Panc1 (cell line): ENCODE measurements around the gene ARHGEF2. TPM values are rescaled to one million over a fixed set of nuclear protein-coding genes. Genes with fewer than 3 reads are reported as not detected.
A peak's percentile ranks its signal among the peaks of the same experiment; 100 is the strongest.

ENCODE experiments used
- ATAC-seq: fragments of 200-7000 bp; cut with Tn5 transposase; 2 replicates; pipeline ENCODE4 v1.9.1; 2020; ENCODE audit warnings: mild to moderate bottlenecking, moderate library complexity
- BruUV-seq: library from RNA; stranded (reverse); fragments of 400-500 nt; replicated peaks from 2 replicates; lab custom pipeline; 2021; lab: Mats Ljungman, UMichigan
- CTCF ChIA-PET: fragments of 300-600 bp; sonication (Branson Sonifier 250); formaldehyde crosslinking; loops from one replicate; lab custom pipeline; 2022; ENCODE audit warnings: antibody characterized with exemption; lab: Charles Lee
- POLR2A ChIA-PET: fragments of 300-600 bp; sonication (Branson Sonifier 250); formaldehyde crosslinking; loops from one replicate; lab custom pipeline; 2022; ENCODE audit warnings: antibody characterized with exemption; lab: Charles Lee
- DNase-seq: peaks from one replicate; pipeline ENCODE4 v3.0.0-alpha.2; 2010; ENCODE audit warnings: low read depth, low spot score
- H3K27ac ChIP-seq: 2 replicates; pipeline ENCODE4 v1.5.1; 2011; ENCODE audit warnings: mild to moderate bottlenecking, low read length, inconsistent platforms
- H3K27me3 ChIP-seq: fragments of 200-500 bp; sonication (Bioruptor generic); 2 replicates; pipeline ENCODE4 v1.6.0; 2014; ENCODE audit warnings: low read length, inconsistent platforms; ENCODE audit not compliant: control insufficient read depth, insufficient read depth
- H3K36me3 ChIP-seq: fragments of 200-500 bp; sonication (Bioruptor generic); 2 replicates; pipeline ENCODE4 v1.5.1; 2014; ENCODE audit warnings: inconsistent platforms, mild to moderate bottlenecking, low read length, moderate library complexity; ENCODE audit not compliant: control insufficient read depth, insufficient read depth
- H3K4me1 ChIP-seq: 2 replicates; pipeline ENCODE4 v1.5.1; 2011; ENCODE audit warnings: inconsistent platforms, mild to moderate bottlenecking, low read length, moderate library complexity; ENCODE audit not compliant: control insufficient read depth, insufficient read depth
- H3K4me3 ChIP-seq, 2 experiments: 2 replicates each; pipeline ENCODE4 v1.5.1; 2011 to 2012; ENCODE audit warnings: low read depth in 2 of 2, low read length in 2 of 2, mild to moderate bottlenecking in 2 of 2, inconsistent platforms in 1 of 2, moderate library complexity in 1 of 2
- H3K9me3 ChIP-seq: fragments of 200-500 bp; sonication (Bioruptor generic); 2 replicates; pipeline ENCODE4 v1.5.1; 2014; ENCODE audit warnings: low read depth, mild to moderate bottlenecking, inconsistent platforms, low read length, moderate library complexity; ENCODE audit not compliant: control insufficient read depth, insufficient read depth
- POLR2AphosphoS5 ChIP-seq: IDR thresholded peaks from 2 replicates; pipeline ENCODE4 v1.6.1; 2012; ENCODE audit warnings: mild to moderate bottlenecking, low read depth, low read length, moderate library complexity
- SIN3A ChIP-seq: IDR thresholded peaks from 2 replicates; pipeline ENCODE4 v1.6.1; 2012; ENCODE audit warnings: low read depth, mild to moderate bottlenecking, low read length, moderate library complexity, borderline replicate concordance; ENCODE audit not compliant: insufficient read depth
- TCF7L2 ChIP-seq: IDR thresholded peaks from 2 replicates; pipeline ENCODE4 v1.6.1; 2011; ENCODE audit warnings: mild to moderate bottlenecking, low read depth, low read length, inconsistent platforms
- in situ Hi-C: cut with HindIII; loops from 2 replicates; pipeline ENCODE4 v1.10.0; 2016; ENCODE audit warnings: low sequenced_read_pairs, low pct_unique_long_range_greater_than_20kb
- intact Hi-C: fragments of 100-400 bp; cut with micrococcal nuclease; formaldehyde crosslinking; loops from one replicate; pipeline ENCODE4 v1.10.0; 2022; ENCODE audit not compliant: unreplicated experiment
- total RNA-seq: library from RNA; stranded (reverse); gene quantifications from one replicate; pipeline ENCODE4 v1.2.1, GENCODE V29; 2021; ENCODE audit not compliant: unreplicated experiment
- TF ChIP-seq, protein P1 (sequence below): fragments of 450-650 bp; IDR thresholded peaks from 2 replicates; pipeline ENCODE4 v1.5.1; 2017; ENCODE audit warnings: mild to moderate bottlenecking
- TF ChIP-seq, protein P2 (sequence below), 2 experiments: IDR thresholded peaks; 2 replicates each; pipeline ENCODE4 v1.6.1; 2011 to 2012; ENCODE audit warnings: low read depth in 2 of 2, control low read depth in 1 of 2, low read length in 1 of 2, mild to moderate bottlenecking in 1 of 2, moderate library complexity in 1 of 2; ENCODE audit not compliant: insufficient read depth in 1 of 2

The ARHGEF2 gene
- total RNA-seq, 1 experiment from 2014 or later: 87.0 TPM

DNA sequence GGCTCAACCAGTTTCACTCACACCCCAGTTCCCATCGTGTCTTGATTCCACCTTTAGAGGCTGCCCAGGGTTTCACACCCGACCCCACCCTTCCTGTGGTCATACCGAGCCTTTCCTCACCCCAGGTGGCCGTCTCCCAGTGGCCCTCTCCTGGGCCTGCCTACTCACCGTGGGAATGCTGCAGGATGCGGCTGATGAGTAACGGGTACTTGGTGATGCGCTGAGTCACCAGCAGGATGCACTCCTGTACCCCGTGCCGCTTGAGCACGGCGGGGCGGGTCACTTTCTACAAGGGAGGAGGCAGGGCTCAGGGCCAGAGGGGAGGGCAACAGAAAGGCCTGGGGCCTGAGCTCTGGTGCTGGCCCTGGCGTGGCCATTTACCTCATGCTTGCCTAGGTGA is 16.4 kb downstream of the ARHGEF2 start:
- Histone ChIP-seq H3K27me3 (no peaks in the 10 kb centered on the region), H3K27ac (peak overlapping the region; percentile 62), H3K9me3 (no peaks in the 10 kb centered on the region), H3K4me3 (no peak overlapping the region), H3K36me3 (peaks cover 21% of the 10 kb centered on the region), H3K4me1 (peaks cover 16% of the 10 kb centered on the region)
- no TSS peak for BruUV-seq
- POLR2A ChIA-PET: no interaction called here
- no peak for TF ChIP-seq TCF7L2
- TF ChIP-seq, protein P1, sequence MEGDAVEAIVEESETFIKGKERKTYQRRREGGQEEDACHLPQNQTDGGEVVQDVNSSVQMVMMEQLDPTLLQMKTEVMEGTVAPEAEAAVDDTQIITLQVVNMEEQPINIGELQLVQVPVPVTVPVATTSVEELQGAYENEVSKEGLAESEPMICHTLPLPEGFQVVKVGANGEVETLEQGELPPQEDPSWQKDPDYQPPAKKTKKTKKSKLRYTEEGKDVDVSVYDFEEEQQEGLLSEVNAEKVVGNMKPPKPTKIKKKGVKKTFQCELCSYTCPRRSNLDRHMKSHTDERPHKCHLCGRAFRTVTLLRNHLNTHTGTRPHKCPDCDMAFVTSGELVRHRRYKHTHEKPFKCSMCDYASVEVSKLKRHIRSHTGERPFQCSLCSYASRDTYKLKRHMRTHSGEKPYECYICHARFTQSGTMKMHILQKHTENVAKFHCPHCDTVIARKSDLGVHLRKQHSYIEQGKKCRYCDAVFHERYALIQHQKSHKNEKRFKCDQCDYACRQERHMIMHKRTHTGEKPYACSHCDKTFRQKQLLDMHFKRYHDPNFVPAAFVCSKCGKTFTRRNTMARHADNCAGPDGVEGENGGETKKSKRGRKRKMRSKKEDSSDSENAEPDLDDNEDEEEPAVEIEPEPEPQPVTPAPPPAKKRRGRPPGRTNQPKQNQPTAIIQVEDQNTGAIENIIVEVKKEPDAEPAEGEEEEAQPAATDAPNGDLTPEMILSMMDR: no peak; the same call in 1 of the 2 replicates
- DNase-seq (peak; percentile 94), ATAC-seq (peak; percentile 98)
- in situ Hi-C loops (no loop called here), intact Hi-C loops (no loop called here)
- CTCF ChIA-PET: interaction anchor here (0.6 kb wide), 1 partner anchor 46 kb away, joined by 5 read pairs; no protein-coding TSS in a partner anchor

DNA sequence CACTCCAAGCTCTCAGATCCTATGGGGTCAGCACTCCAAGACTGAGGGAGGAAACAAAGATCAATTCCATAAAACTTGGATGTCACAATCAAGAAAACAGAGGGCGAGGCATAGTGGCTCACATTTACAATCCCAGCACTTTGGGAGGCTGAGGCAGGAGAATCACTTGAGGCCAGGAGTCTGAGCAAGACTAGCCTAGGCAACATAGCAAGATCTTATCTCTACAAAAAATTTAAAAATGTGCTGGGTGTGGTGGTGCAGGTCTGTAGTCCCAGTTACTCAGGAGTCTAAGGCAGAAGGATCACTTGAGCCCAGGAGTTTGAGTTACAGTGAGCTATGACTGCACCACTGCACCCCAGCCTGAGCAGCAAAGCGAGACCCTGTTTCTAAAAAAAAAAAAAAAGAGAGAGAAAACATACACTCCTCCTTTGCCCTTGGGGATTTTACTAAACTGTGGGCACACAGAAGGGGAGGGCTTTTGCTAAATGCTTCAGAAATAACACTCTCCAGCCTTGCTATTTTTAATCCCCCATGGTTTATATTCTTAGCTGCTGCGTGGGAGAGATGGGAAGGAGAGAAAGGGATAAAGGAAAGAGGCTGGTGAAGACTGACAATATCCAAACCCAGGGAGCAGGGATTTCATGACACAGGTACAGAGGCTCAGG is 18.1 kb downstream of the ARHGEF2 start:
- H3K4me3 ChIP-seq: no peak overlapping the region
- H3K9me3 ChIP-seq: no peaks in the 10 kb centered on the region
- ATAC-seq (no peak), DNase-seq (no peak)
- no peak overlapping the region; the same call in 1 of the 2 replicates for H3K27ac ChIP-seq
- intact Hi-C loops (no loop called here), in situ Hi-C loops (no loop called here)
- H3K4me1 ChIP-seq: peaks cover 16% of the 10 kb centered on the region
- H3K27me3 ChIP-seq: no peaks in the 10 kb centered on the region
- peaks cover 24% of the 10 kb centered on the region for H3K36me3 ChIP-seq
- ChIA-PET POLR2A (no interaction called here), CTCF (no interaction called here)
- TF ChIP-seq POLR2AphosphoS5 (no peak), TCF7L2 (no peak), SIN3A (no peak)
- TF ChIP-seq, protein P2, sequence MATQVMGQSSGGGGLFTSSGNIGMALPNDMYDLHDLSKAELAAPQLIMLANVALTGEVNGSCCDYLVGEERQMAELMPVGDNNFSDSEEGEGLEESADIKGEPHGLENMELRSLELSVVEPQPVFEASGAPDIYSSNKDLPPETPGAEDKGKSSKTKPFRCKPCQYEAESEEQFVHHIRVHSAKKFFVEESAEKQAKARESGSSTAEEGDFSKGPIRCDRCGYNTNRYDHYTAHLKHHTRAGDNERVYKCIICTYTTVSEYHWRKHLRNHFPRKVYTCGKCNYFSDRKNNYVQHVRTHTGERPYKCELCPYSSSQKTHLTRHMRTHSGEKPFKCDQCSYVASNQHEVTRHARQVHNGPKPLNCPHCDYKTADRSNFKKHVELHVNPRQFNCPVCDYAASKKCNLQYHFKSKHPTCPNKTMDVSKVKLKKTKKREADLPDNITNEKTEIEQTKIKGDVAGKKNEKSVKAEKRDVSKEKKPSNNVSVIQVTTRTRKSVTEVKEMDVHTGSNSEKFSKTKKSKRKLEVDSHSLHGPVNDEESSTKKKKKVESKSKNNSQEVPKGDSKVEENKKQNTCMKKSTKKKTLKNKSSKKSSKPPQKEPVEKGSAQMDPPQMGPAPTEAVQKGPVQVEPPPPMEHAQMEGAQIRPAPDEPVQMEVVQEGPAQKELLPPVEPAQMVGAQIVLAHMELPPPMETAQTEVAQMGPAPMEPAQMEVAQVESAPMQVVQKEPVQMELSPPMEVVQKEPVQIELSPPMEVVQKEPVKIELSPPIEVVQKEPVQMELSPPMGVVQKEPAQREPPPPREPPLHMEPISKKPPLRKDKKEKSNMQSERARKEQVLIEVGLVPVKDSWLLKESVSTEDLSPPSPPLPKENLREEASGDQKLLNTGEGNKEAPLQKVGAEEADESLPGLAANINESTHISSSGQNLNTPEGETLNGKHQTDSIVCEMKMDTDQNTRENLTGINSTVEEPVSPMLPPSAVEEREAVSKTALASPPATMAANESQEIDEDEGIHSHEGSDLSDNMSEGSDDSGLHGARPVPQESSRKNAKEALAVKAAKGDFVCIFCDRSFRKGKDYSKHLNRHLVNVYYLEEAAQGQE (IDR thresholded peaks at IDR 0.05; ENCODE audit: insufficient read depth in 1 of 2, low read depth in 2 of 2, low read length in 1 of 2): no peak
- TF ChIP-seq, protein P1: no peak
- no TSS peak for BruUV-seq
